Cardiac muscle cell (in vitro differentiated cells and primary cell): Measurements from ENCODE around the gene GNG4. TPM values are rescaled to one million over a fixed set of nuclear protein-coding genes. Genes with fewer than 3 reads are reported as not detected.

Source experiments
- DNase-seq, 2 donors: peaks; one replicate each; pipeline versions ENCODE4 v3.0.0 to v3.0.0-alpha.2; 2010 to 2017; ENCODE audit warnings: low read depth in 1 of 2, low spot score in 1 of 2
- H3K27ac ChIP-seq: fragments of 200-600 bp; sonication (generic); 2 replicates; pipeline ENCODE4 v1.5.1; 2016
- H3K27me3 ChIP-seq: fragments of 200-600 bp; sonication (generic); 2 replicates; pipeline ENCODE4 v1.6.0; 2016; ENCODE audit warnings: control low read depth
- H3K36me3 ChIP-seq: fragments of 200-600 bp; sonication (generic); 2 replicates; pipeline ENCODE4 v1.5.1; 2016; ENCODE audit warnings: control low read depth
- H3K4me1 ChIP-seq: fragments of 200-600 bp; sonication (generic); 2 replicates; pipeline ENCODE4 v1.8.1; 2017; ENCODE audit warnings: low read depth, mild to moderate bottlenecking, mixed run types
- H3K4me3 ChIP-seq: fragments of 200-600 bp; sonication (generic); 2 replicates; pipeline ENCODE4 v1.5.1; 2016; ENCODE audit warnings: mild to moderate bottlenecking
- H3K9me3 ChIP-seq: fragments of 200-600 bp; sonication (generic); 2 replicates; pipeline ENCODE4 v1.5.1; 2017; ENCODE audit warnings: low read depth, mild to moderate bottlenecking, control low read depth
- CTCF ChIP-seq: IDR thresholded peaks from 2 replicates; pipeline ENCODE4 v1.5.1; 2012; ENCODE audit warnings: low read depth, mild to moderate bottlenecking, low read length
- polyA plus RNA-seq: library from polyadenylated mRNA; unstranded; fragments of >200 nt; fragmentation: Nextera tagmentation; extraction: Ambion mirVana; gene quantifications from 2 replicates; pipeline ENCODE4 v1.2.1, GENCODE V29; 2016
- total RNA-seq: library from RNA; depleted of rRNA; stranded (reverse); fragments of >200 nt; gene quantifications from 2 replicates; pipeline ENCODE4 v1.2.3, GENCODE V29; 2016

The GNG4 gene
- total and polyA plus RNA-seq, 2 experiments from 2014 or later, result 0.24 TPM; not detected in 1

- no peak for DNase-seq
- H3K9me3 ChIP-seq, result no peaks in the 10 kb centered on the region
- no peak for TF ChIP-seq CTCF
Measured at GRCh38 chr1:235558621-235559169, 90.9 kb downstream of the GNG4 start.

GRCh38 chr1:235557495-235557894 lies 92.1 kb downstream of the GNG4 start:
- no peaks in the 10 kb centered on the region for H3K36me3 ChIP-seq
- H3K4me1 ChIP-seq, result no peaks in the 10 kb centered on the region
- no peaks in the 10 kb centered on the region for H3K9me3 ChIP-seq
- no peaks in the 10 kb centered on the region for H3K27me3 ChIP-seq
- TF ChIP-seq CTCF, result peak; percentile 6
- H3K27ac ChIP-seq, result no peak overlapping the region
- no peak for DNase-seq
- H3K4me3 ChIP-seq, result no peak overlapping the region

More at GRCh38 chr1:235558621-235559169, 90.9 kb downstream of the GNG4 start:
- H3K27ac ChIP-seq, result no peak overlapping the region
- no peaks in the 10 kb centered on the region for H3K36me3 ChIP-seq
- H3K27me3 ChIP-seq, result no peaks in the 10 kb centered on the region
- no peaks in the 10 kb centered on the region for H3K4me1 ChIP-seq
- H3K4me3 ChIP-seq, result no peak overlapping the region

- H3K36me3 ChIP-seq, result no peaks in the 10 kb centered on the region
- no peak for DNase-seq
- no peaks in the 10 kb centered on the region for H3K9me3 ChIP-seq
- no peak overlapping the region for H3K4me3 ChIP-seq
- H3K27me3 ChIP-seq, result no peaks in the 10 kb centered on the region
- TF ChIP-seq CTCF, result no peak
- H3K4me1 ChIP-seq, result no peaks in the 10 kb centered on the region
- no peak overlapping the region for H3K27ac ChIP-seq
Measured at GRCh38 chr1:235556807-235557206, 92.8 kb downstream of the GNG4 start.

- Histone ChIP-seq H3K27ac (no peak overlapping the region), H3K4me1 (no peaks in the 10 kb centered on the region), H3K4me3 (no peak overlapping the region), H3K9me3 (no peaks in the 10 kb centered on the region), H3K36me3 (no peaks in the 10 kb centered on the region), H3K27me3 (no peaks in the 10 kb centered on the region)
- DNase-seq, result no peak
- no peak for TF ChIP-seq CTCF
Measured at GRCh38 chr1:235553112-235553551, 96.5 kb downstream of the GNG4 start.

GRCh38 chr1:235552146-235552716 lies 97.4 kb downstream of the GNG4 start:
- H3K4me1 ChIP-seq, result no peaks in the 10 kb centered on the region
- no peak for DNase-seq
- TF ChIP-seq CTCF, result no peak

More at GRCh38 chr1:235552146-235552716, 97.4 kb downstream of the GNG4 start:
- H3K36me3 ChIP-seq, result no peaks in the 10 kb centered on the region
- no peak overlapping the region for H3K4me3 ChIP-seq
- H3K27ac ChIP-seq, result no peak overlapping the region
- no peaks in the 10 kb centered on the region for H3K27me3 ChIP-seq
- no peaks in the 10 kb centered on the region for H3K9me3 ChIP-seq
